HFFc6 (cell line): ENCODE results near the gene CDH23. TPM values are rescaled to one million over a fixed set of nuclear protein-coding genes. Genes with fewer than 3 reads are reported as not detected.

Experiments used
- DNase-seq: peaks from one replicate; pipeline ENCODE4 v3.0.0-alpha.2; 2018
- H3K27ac Mint-ChIP-seq: 2 replicates; pipeline ENCODE4 v1.8.0; 2020; ENCODE audit warnings: mild to moderate bottlenecking, mixed read lengths
- H3K27me3 Mint-ChIP-seq: 2 replicates; pipeline ENCODE4 v1.8.0; 2021; ENCODE audit warnings: mild to moderate bottlenecking, moderate library complexity, mixed read lengths; ENCODE audit not compliant: insufficient read depth
- H3K36me3 Mint-ChIP-seq: 2 replicates; pipeline ENCODE4 v1.8.0; 2021; ENCODE audit warnings: low read depth, mixed read lengths
- H3K4me1 Mint-ChIP-seq: 2 replicates; pipeline ENCODE4 v1.8.0; 2020; ENCODE audit warnings: low read depth, mixed read lengths
- H3K4me3 Mint-ChIP-seq: 2 replicates; pipeline ENCODE4 v1.8.0; 2020; ENCODE audit warnings: mild to moderate bottlenecking, moderate library complexity, mixed read lengths
- H3K9me3 Mint-ChIP-seq: 2 replicates; pipeline ENCODE4 v1.8.0; 2020; ENCODE audit warnings: mild to moderate bottlenecking, mixed read lengths
- total RNA-seq, 6 experiments: library from RNA; stranded (reverse); fragmentation: NEBNext Ultra II Directional; extraction: Animal tissue kit (Norgen Biotek cat#: 25700); gene quantifications; 2 replicates in 1 of 6; 3 replicates in 5 of 6; pipeline ENCODE4 v1.2.3, GENCODE V29; 2021
- TF ChIP-seq, protein P1 (sequence below): fragments of 200-600 bp; sonication (generic); IDR thresholded peaks from 2 replicates; pipeline ENCODE4 v1.5.0; 2021; ENCODE audit warnings: antibody characterized with exemption, mild to moderate bottlenecking

Gene CDH23
- total RNA-seq, 6 experiments from 2014 or later: 0.02 to 0.11 (median 0.04) TPM; not detected in 2

DNA sequence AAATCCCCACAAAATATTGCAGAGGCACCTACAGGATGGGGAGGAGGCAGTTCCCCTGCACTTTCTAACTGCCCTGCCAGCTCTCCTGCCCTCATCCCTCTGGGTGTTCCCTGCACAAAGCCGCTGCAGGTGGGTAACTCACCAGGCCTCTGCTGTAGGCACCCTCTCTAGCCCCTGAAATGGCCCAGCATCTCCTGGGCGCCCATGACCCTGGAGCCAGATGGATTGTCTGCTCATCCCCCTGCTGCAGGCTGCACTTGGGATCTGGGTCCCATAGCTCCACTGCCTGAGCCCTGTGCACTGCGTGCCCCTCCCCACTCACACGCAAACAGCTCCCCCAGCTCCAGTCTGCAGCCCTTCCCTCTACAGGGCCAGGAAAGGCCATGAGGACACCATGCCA lies 192.0 kb downstream of the CDH23 start:
- Mint-ChIP-seq H3K36me3 (no peaks in the 10 kb centered on the region), H3K27ac (no peak overlapping the region), H3K9me3 (no peaks in the 10 kb centered on the region)

DNA sequence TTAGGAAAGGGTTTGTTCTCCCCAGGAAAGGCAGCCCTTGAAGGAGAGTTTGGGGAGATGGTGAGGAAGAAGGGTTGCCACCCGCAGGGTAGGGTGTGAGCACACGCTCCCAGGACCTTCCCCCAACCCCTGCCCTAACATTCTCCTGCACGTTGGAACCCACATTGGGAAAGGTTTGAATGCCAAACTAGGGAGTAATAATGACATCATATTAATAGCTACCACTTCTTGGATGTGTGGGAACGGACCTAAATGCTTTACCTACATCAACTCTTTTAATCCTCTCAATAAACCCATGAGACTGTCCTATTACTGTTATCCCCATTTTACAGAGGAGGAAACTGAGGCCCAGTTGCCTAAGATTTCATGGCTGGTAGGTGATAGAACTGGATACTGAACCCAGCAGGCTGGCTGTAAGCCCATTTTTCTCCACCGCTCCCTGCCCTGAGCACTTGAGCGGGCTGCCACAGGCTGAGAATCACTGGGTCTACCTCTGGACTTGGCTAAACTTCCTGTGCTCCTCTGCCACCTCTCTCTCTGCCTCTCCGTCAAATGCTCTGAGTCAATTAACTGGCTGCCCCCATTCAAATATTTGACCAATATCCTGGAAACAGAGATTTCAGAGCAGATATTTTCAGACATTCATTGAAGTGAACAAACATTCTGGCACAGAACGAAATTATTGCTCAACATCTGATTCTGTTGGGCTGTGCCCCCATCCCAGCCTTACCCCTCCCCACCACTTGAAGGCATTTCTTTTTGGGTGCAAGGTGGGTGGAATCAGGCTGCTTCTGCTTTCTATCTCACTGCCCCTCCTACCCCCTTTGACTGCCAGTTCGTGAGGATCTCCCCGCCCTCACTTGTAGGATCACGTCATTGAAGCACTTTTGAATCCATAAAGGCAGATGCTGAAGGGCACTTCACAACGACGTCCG lies 193.2 kb downstream of the CDH23 start:
- H3K27me3 Mint-ChIP-seq: peaks cover 27% of the 10 kb centered on the region
- H3K4me3 Mint-ChIP-seq: no peak overlapping the region
- TF ChIP-seq, protein P1, sequence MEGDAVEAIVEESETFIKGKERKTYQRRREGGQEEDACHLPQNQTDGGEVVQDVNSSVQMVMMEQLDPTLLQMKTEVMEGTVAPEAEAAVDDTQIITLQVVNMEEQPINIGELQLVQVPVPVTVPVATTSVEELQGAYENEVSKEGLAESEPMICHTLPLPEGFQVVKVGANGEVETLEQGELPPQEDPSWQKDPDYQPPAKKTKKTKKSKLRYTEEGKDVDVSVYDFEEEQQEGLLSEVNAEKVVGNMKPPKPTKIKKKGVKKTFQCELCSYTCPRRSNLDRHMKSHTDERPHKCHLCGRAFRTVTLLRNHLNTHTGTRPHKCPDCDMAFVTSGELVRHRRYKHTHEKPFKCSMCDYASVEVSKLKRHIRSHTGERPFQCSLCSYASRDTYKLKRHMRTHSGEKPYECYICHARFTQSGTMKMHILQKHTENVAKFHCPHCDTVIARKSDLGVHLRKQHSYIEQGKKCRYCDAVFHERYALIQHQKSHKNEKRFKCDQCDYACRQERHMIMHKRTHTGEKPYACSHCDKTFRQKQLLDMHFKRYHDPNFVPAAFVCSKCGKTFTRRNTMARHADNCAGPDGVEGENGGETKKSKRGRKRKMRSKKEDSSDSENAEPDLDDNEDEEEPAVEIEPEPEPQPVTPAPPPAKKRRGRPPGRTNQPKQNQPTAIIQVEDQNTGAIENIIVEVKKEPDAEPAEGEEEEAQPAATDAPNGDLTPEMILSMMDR: no peak
- no peak for DNase-seq
- H3K4me1 Mint-ChIP-seq: no peaks in the 10 kb centered on the region
- no peaks in the 10 kb centered on the region for H3K9me3 Mint-ChIP-seq
- H3K36me3 Mint-ChIP-seq: no peaks in the 10 kb centered on the region
- H3K27ac Mint-ChIP-seq: no peak overlapping the region

More for the DNA sequence above, 192.0 kb downstream of the CDH23 start:
- peaks cover 21% of the 10 kb centered on the region for H3K27me3 Mint-ChIP-seq
- TF ChIP-seq, protein P1: no peak
- no peak overlapping the region for H3K4me3 Mint-ChIP-seq
- no peaks in the 10 kb centered on the region for H3K4me1 Mint-ChIP-seq
- DNase-seq: no peak

DNA sequence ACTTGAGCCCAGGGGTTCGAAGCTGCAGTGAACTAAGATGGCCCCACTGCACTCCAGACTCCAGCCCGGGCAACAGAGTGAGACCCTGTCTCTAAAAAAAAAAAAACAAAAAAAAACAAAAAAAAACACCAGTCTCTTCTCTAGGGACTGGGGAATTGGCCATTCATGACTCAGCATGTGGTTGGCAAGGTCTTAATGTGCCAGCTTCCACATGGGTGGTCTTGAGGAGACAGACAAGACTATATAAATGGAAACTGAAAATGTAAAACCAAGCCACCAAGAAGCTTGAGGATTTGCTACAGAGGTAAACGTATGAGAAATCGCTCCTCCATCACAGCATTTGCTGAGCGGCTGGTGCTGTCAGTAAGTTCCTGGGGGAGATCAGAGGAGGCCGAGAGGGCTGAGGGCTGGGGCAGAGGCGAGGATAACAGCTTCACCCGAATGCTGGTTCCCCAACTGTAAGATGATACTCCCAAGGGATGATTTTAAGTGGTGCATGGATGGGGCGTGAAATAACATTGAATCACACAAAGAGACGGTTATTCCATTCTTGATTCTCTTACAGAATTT lies 194.1 kb downstream of the CDH23 start:
- Mint-ChIP-seq H3K27ac (no peak overlapping the region), H3K27me3 (peaks cover 35% of the 10 kb centered on the region), H3K9me3 (no peaks in the 10 kb centered on the region), H3K4me1 (no peaks in the 10 kb centered on the region), H3K36me3 (no peaks in the 10 kb centered on the region), H3K4me3 (no peak overlapping the region)
- TF ChIP-seq, protein P1: no peak
- no peak for DNase-seq

DNA sequence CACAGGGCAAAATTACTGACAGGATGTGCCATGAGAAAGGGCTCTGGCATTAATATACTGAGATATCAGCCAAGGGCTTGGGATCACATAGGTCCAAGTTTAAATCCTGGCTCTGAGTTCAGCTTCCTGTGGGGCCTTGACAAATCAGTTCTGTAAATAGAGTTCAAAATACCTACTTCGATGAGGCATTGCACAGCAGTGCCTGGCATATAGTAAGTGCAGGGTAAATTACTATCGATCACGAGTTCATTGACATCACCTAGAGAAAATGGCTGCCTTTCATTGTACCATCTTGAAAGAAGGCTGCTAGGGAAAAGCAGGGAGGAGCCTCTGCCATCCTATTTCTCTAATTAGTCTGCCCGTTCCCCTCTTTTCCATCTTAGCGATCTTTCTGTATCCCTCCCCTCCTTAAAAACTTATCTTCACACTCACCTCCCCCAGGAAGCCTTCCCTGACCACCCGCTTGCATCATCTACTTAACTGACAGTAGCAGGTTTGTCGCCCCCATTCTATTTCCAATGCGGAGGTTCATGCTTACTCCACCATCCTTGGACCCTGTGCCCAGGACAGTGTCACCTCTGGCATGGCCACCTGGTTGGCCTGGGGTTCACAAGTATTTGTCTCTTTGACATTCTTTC lies 198.3 kb downstream of the CDH23 start:
- peaks cover 34% of the 10 kb centered on the region for H3K27me3 Mint-ChIP-seq
- no peak overlapping the region for H3K27ac Mint-ChIP-seq
- no peaks in the 10 kb centered on the region for H3K4me1 Mint-ChIP-seq
- H3K4me3 Mint-ChIP-seq: no peak overlapping the region
- H3K9me3 Mint-ChIP-seq: no peaks in the 10 kb centered on the region
- DNase-seq: no peak
- H3K36me3 Mint-ChIP-seq: no peaks in the 10 kb centered on the region
- TF ChIP-seq, protein P1: no peak

DNA sequence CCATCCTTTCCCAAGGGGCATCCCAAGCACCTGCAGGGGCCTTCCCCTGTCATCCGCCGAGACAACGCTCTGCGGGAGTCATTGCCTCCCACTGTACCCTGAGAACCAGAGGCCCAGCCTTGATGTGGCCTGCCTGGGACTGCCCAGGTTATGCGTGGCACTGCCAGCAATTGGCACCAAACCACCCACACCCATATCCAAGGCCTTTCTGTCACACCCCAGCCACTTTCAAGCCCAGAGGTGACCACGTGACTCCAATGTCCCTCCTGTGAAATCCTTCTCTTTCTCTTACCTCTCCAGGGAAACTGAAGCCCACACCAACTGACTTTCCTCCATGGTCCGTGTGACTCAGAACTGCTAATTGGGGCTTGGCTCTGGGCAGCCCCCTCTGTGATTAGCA lies 198.9 kb downstream of the CDH23 start:
- TF ChIP-seq, protein P1: no peak
- H3K27ac Mint-ChIP-seq: no peak overlapping the region
- DNase-seq: no peak
- H3K9me3 Mint-ChIP-seq: no peaks in the 10 kb centered on the region
- peaks cover 34% of the 10 kb centered on the region for H3K27me3 Mint-ChIP-seq
- H3K4me1 Mint-ChIP-seq: peaks cover 2% of the 10 kb centered on the region
- no peak overlapping the region for H3K4me3 Mint-ChIP-seq
- no peaks in the 10 kb centered on the region for H3K36me3 Mint-ChIP-seq
